Immature natural killer cell (primary cell): Measurements from ENCODE around the gene FAM210B. TPM values are rescaled to one million over a fixed set of nuclear protein-coding genes. Genes with fewer than 3 reads are reported as not detected.
A peak's percentile ranks its signal among the peaks of the same experiment; 100 is the strongest.

Experiments
- DNase-seq, 3 donors: peaks; one replicate each; pipeline ENCODE4 v3.0.0; 2022; ENCODE audit warnings: mixed read lengths in 1 of 3
- H3K27ac Mint-ChIP-seq, 6 donors: one replicate each; pipeline ENCODE4 v1.8.0; 2020; ENCODE audit warnings: mixed read lengths in 6 of 6, mild to moderate bottlenecking in 5 of 6, inconsistent platforms in 4 of 6, moderate library complexity in 3 of 6
- H3K27me3 Mint-ChIP-seq, 3 donors: one replicate each; pipeline ENCODE4 v1.8.0; 2020 to 2021; ENCODE audit warnings: low read depth in 3 of 3, mild to moderate bottlenecking in 3 of 3, mixed read lengths in 3 of 3, moderate library complexity in 3 of 3, inconsistent platforms in 1 of 3
- H3K36me3 Mint-ChIP-seq, 3 donors: one replicate each; pipeline ENCODE4 v1.8.0; 2020; ENCODE audit warnings: mixed read lengths in 3 of 3, inconsistent platforms in 2 of 3, mild to moderate bottlenecking in 2 of 3
- H3K4me1 Mint-ChIP-seq, 2 donors: one replicate each; pipeline ENCODE4 v1.8.0; 2020; ENCODE audit warnings: inconsistent platforms in 2 of 2, mild to moderate bottlenecking in 2 of 2, mixed read lengths in 2 of 2, moderate library complexity in 1 of 2
- H3K4me3 Mint-ChIP-seq, 5 donors: one replicate each; pipeline ENCODE4 v1.8.0; 2020; ENCODE audit warnings: mild to moderate bottlenecking in 5 of 5, mixed read lengths in 5 of 5, inconsistent platforms in 3 of 5, moderate library complexity in 3 of 5
- H3K9me3 Mint-ChIP-seq, 6 donors: one replicate each; pipeline ENCODE4 v1.8.0; 2020; ENCODE audit warnings: mild to moderate bottlenecking in 6 of 6, mixed read lengths in 6 of 6, inconsistent platforms in 4 of 6, moderate library complexity in 3 of 6
- polyA plus RNA-seq, 3 donors: library from polyadenylated mRNA; unstranded; fragments of 300-500 nt; fragmentation: Illumina TruSeq; gene quantifications; one replicate each; pipeline ENCODE4 v1.2.3, GENCODE V29; 2021

FAM210B gene
- polyA plus RNA-seq, 3 donors from 2014 or later = 15.2 to 29.7 (median 15.8) TPM

GRCh38 chr20:56411759-56412472 is 53.1 kb downstream of the FAM210B start, which contains the start of gene CASS4:
Gene CASS4, plus strand, starts transcription at chr20:56412260. Its CDS starts 199 bp downstream, at chr20:56412459.
- Mint-ChIP-seq H3K27me3 (peaks cover 0 to 4% (median 0%) of the 10 kb centered on the region in 3 donors), H3K27ac (peak within 1 kb of the TSS; percentile 91 to 97 (median 96)), H3K9me3 (no peaks in the 10 kb centered on the region), H3K36me3 (peaks cover 7 to 13% (median 9%) of the 10 kb centered on the region in 3 donors), H3K4me1 (peaks cover 50% of the 10 kb centered on the region in 2 donors), H3K4me3 (peak within 1 kb of the TSS; percentile 88 to 94 (median 90))
- DNase-seq = peak; percentile 51 to 60 (median 55)

DNA sequence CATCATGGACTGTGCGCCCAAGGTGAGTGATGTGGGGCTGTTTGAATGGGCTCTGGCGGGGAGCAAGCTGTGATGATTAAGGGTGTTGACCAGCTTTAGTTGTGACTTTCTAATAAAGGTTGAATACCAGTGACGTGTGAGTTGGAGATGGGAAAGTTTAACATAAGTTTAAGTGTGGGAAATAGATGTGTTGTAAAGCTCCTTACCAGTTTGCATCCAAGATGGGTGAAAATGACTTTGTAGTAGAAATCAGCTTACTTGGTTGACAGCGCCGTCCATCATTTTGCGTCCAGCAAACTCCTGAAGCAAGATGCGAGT is 53.7 kb downstream of the FAM210B start:
- Mint-ChIP-seq H3K36me3 (peaks cover 7 to 8% (median 7%) of the 10 kb centered on the region in 3 donors), H3K4me3 (peak overlapping the region; percentile 88 to 94 (median 90)), H3K4me1 (peaks cover 54 to 55% of the 10 kb centered on the region in 2 donors), H3K27ac (peak overlapping the region; percentile 91 to 97 (median 96)), H3K27me3 (peaks cover 0 to 4% (median 0%) of the 10 kb centered on the region in 3 donors), H3K9me3 (no peaks in the 10 kb centered on the region)
- no peak for DNase-seq

- DNase-seq = no peak
- H3K4me1 Mint-ChIP-seq = peaks cover 59 to 60% of the 10 kb centered on the region in 2 donors
- peak overlapping the region; percentile 91 to 97 (median 96) for H3K27ac Mint-ChIP-seq
- peaks cover 3 to 8% (median 7%) of the 10 kb centered on the region in 3 donors for H3K36me3 Mint-ChIP-seq
- peak overlapping the region; percentile 88 to 94 (median 90) for H3K4me3 Mint-ChIP-seq
- peaks cover 0 to 4% (median 0%) of the 10 kb centered on the region in 3 donors for H3K27me3 Mint-ChIP-seq
- H3K9me3 Mint-ChIP-seq = no peaks in the 10 kb centered on the region
Measured at GRCh38 chr20:56412949-56413348, 54.2 kb downstream of the FAM210B start.

GRCh38 chr20:56414842-56415765 is 56.3 kb downstream of the FAM210B start:
- Mint-ChIP-seq H3K4me1 (peaks cover 73 to 74% of the 10 kb centered on the region in 2 donors), H3K4me3 (peak overlapping the region; percentile 25 to 69 (median 48)), H3K36me3 (peaks cover 3 to 12% (median 5%) of the 10 kb centered on the region in 3 donors), H3K27me3 (peaks cover 0 to 4% (median 0%) of the 10 kb centered on the region in 3 donors), H3K27ac (peak overlapping the region; percentile 77 to 96 (median 89)), H3K9me3 (no peaks in the 10 kb centered on the region)
- DNase-seq = peak in 2 of 3 donors; percentile 24 to 29

DNA sequence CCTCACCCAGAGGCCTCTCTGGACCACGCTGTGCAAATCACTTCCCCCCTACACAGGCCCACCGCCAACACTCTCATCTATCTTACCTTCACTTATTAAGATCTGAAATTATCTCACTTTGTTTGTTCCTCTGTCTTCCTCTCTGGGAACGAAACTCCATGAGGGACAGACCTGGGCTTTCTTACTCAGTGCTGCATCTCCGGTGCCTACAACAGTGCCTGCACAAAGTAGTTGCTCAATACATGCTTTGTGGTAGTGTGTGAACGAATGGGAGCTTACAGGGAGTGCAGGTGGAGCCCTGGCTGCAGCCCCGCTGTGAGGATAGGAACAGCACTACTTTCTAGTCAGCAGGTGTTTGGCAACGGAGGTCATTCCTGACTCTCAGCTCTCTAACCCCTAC is 58.6 kb downstream of the FAM210B start:
- Mint-ChIP-seq H3K27me3 (peaks cover 0 to 4% (median 0%) of the 10 kb centered on the region in 3 donors), H3K4me3 (no peak overlapping the region), H3K9me3 (no peaks in the 10 kb centered on the region), H3K36me3 (peaks cover 3 to 12% (median 8%) of the 10 kb centered on the region in 3 donors), H3K4me1 (peaks cover 75 to 77% of the 10 kb centered on the region in 2 donors), H3K27ac (peak overlapping the region in 5 of 6 donors; percentile 30 to 89 (median 75))
- DNase-seq = no peak

GRCh38 chr20:56417911-56418310 is 59.1 kb downstream of the FAM210B start:
- Mint-ChIP-seq H3K27ac (peak overlapping the region; percentile 4 to 89 (median 77)), H3K4me1 (peaks cover 72 to 74% of the 10 kb centered on the region in 2 donors)

More at GRCh38 chr20:56417911-56418310, 59.1 kb downstream of the FAM210B start:
- Mint-ChIP-seq H3K36me3 (peaks cover 3 to 12% (median 8%) of the 10 kb centered on the region in 3 donors), H3K27me3 (peaks cover 0 to 2% (median 0%) of the 10 kb centered on the region in 3 donors), H3K4me3 (peak overlapping the region; percentile 6 to 68 (median 49)), H3K9me3 (no peaks in the 10 kb centered on the region)
- DNase-seq = no peak

Other genes starting within 250 kb of the FAM210B start
- not detected for gene MC3R, start 110.2 kb upstream of the FAM210B start, polyA plus RNA-seq
- gene AURKA, start 33.2 kb downstream of the FAM210B start, polyA plus RNA-seq = 1 to 10 TPM; 1.1 to 2.2 (median 1.8) TPM
- gene CSTF1, start 33.7 kb downstream of the FAM210B start, polyA plus RNA-seq = 10 to 100 TPM; 21.2 to 42.2 (median 30.6) TPM
- 1 to 10 TPM; 3.2 to 5.5 (median 3.5) TPM for gene CASS4, start 53.3 kb downstream of the FAM210B start, polyA plus RNA-seq
- gene RTF2, start 109.7 kb downstream of the FAM210B start, polyA plus RNA-seq = 100 to 1,000 TPM; 155 to 163 (median 161) TPM
- gene FAM209A, start 165.8 kb downstream of the FAM210B start, polyA plus RNA-seq = under 1 TPM in 2 of 3 donors, not detected in 1; 0.39 to 0.57 TPM
- gene FAM209B, start 174.3 kb downstream of the FAM210B start, polyA plus RNA-seq = under 1 TPM in 2 of 3 donors, not detected in 1; 0.56 to 0.57 TPM